ENCODE results near the gene POLR2H. TPM values are rescaled to one million over a fixed set of nuclear protein-coding genes. Genes with fewer than 3 reads are reported as not detected.

Gene POLR2H
- total RNA-seq (2012; rRNA removed): 47.7 and 132 TPM in 2 replicates
- polyA plus RNA-seq (2012; rRNA removed): 103 and 130 TPM in 2 replicates
- polyA plus RNA-seq (2012; cell fraction: cytosol; rRNA removed): 60.8 and 128 TPM in 2 replicates
- 131 and 372 TPM in 2 replicates for polyA plus RNA-seq (2012; cell fraction: nucleus; rRNA removed; ENCODE audit: low replicate concordance)
- Bru-seq, nascent RNA: percentile 70 among the genes with signal in this experiment
- percentile 76 among the genes with signal in this experiment for BruChase-seq, experiment 1, labeled RNA remaining after a 6-hour chase
- percentile 78 among the genes with signal in this experiment for BruChase-seq, experiment 2, labeled RNA remaining after a 2-hour chase
- long read RNA-seq, partial matches to known transcripts: 14 of 25 reads
- long read RNA-seq, other reads (novel, unspliced or antisense): 3 of 25 reads

DNA sequence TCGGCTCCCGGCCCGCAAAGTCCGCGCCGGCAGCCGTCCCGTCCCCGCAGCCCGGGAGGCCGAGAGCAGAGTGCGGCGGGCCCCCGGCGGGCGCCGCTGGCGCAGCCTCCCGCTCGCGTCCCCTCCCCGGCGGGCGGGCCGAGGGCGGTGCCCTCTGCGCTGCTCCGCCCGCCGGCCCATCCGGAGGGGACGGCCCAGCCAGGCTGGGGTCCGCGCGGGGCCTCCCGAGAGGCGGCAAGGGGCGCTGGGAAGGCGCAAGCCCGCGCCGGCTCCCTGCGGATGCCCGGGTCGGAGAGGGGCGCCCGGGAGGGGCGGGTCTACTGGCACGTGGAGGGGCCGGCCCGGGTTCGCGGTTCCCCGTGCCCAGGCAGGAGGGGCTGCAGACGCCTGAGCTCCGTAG is at the start of gene POLR2H, which contains the start of gene CLCN2:
Gene POLR2H, plus strand, starts transcription at position 179 of the 400 bp plus-strand sequence. CDS start 1,783 bp downstream, outside the sequence.
Gene CLCN2, minus strand, starts transcription at position 74 of the 400 bp plus-strand sequence. CDS start 126 bp downstream, outside the sequence.
- Histone ChIP-seq H3K23ac (ENCODE audit: low read depth, low read length) (peak within 1 kb of the TSS; percentile 92), H3K79me1 (ENCODE audit: low read depth in 1 of 2, low read length in 2 of 2) (peaks cover 8 to 44% of the 10 kb centered on the region in 2 experiments), H3K36me3 (ENCODE audit: control insufficient read depth, insufficient read depth, low read length) (peaks cover 9% of the 10 kb centered on the region), H3K4me3 (ENCODE audit: insufficient read depth, low read depth, low read length) (peak within 1 kb of the TSS; percentile 56), H2BK20ac (ENCODE audit: low read depth, low read length) (no peak within 1 kb of the TSS), H2AK9ac (replicated peaks; ENCODE audit: low read depth, low read length, poor library complexity) (peak within 1 kb of the TSS; percentile 96), H4K8ac (ENCODE audit: low read depth in 2 of 2, low read length in 2 of 2) (peak within 1 kb of the TSS; percentile 58 to 74), H3K27me3 (ENCODE audit: control insufficient read depth, insufficient read depth, low read length) (no peaks in the 10 kb centered on the region), H2BK120ac (ENCODE audit: low read depth, low read length) (peak within 1 kb of the TSS; percentile 46), H3K18ac (ENCODE audit: low read depth, low read length) (peak within 1 kb of the TSS; percentile 61), H3K4me1 (ENCODE audit: control insufficient read depth, insufficient read depth, low read length) (peaks cover 7% of the 10 kb centered on the region), H4K20me1 (ENCODE audit: insufficient read depth, low read length) (peaks cover 10% of the 10 kb centered on the region), H2AK5ac (ENCODE audit: low read depth, low read length) (peak within 1 kb of the TSS; percentile 85), H3K27ac (ENCODE audit: insufficient read depth, low read length) (peak within 1 kb of the TSS; percentile 95), H3K4me2 (ENCODE audit: low read depth, low read length) (peak within 1 kb of the TSS; percentile 99), H2AFZ (replicated peaks; ENCODE audit: low read length, poor library complexity) (peak within 1 kb of the TSS; percentile 99), H3K9me1 (ENCODE audit: insufficient read depth, low read length) (peaks cover 10% of the 10 kb centered on the region; the same call in 1 of the 2 replicates), H3K9me3 (ENCODE audit: control insufficient read depth, insufficient read depth, low read length) (no peaks in the 10 kb centered on the region), H3K14ac (replicated peaks; ENCODE audit: low read depth, low read length) (peak within 1 kb of the TSS; percentile 76), H3K9ac (ENCODE audit: low read depth, low read length) (peak within 1 kb of the TSS; percentile 89), H2BK5ac (ENCODE audit: low read depth, low read length, poor library complexity, severe bottlenecking) (peak within 1 kb of the TSS; percentile 93), H3K4ac (ENCODE audit: low read depth, low read length) (peak within 1 kb of the TSS; percentile 86), H4K91ac (ENCODE audit: insufficient read depth, low read depth, low read length) (peak within 1 kb of the TSS; percentile 80), H2BK15ac (ENCODE audit: low read depth, low read length) (no peak within 1 kb of the TSS; the same call in 1 of the 3 replicates), H3K56ac (ENCODE audit: extremely low read depth, insufficient read depth, low read length) (peak within 1 kb of the TSS; percentile 81), H4K5ac (ENCODE audit: low read depth, low read length) (peak within 1 kb of the TSS; percentile 65)
- in situ Hi-C loops (cut with MboI; ENCODE audit: low sequenced_read_pairs) (no loop called here), intact Hi-C loops (cut with micrococcal nuclease) (no loop called here), dilution Hi-C loops (cut with HindIII; ENCODE audit: low sequenced_read_pairs, unreplicated experiment) (loop anchor here (25.0 kb wide), 1 partner anchor 176 kb away; no protein-coding TSS in a partner anchor)
- BruUV-seq (replicated peaks): no TSS peak
- ChIA-PET POLR2A (ENCODE audit: unreplicated experiment) (interaction anchor here (0.6 kb wide), 1 partner anchor 188 kb away, joined by 3 read pairs; no protein-coding TSS in a partner anchor), CTCF (interaction anchor here (1.2 kb wide), 2 partner anchors 72 to 200 kb away, joined by 3 read pairs; partner anchors contain the start of gene EPHB3)
- peak; percentile 72 for ATAC-seq (ENCODE audit: low read depth)
- 0% methylated on average over 30 of the region's 56 CpGs; no CpG with 5 or more reads in 1 of the 2 experiments for WGBS, 2 experiments (ENCODE audit: extremely low coverage in 2 of 2, insufficient read length in 1 of 2)
- DNase-seq: peak; percentile 33
- TF ChIP-seq MXI1 (IDR thresholded peaks at IDR 0.05; ENCODE audit: borderline replicate concordance, low read depth, low read length): peak; percentile 78; the same call in 1 of the 2 replicates
- TF ChIP-seq MAFK (IDR thresholded peaks at IDR 0.05; ENCODE audit: low read depth, low read length): no peak
- TF ChIP-seq CEBPB (IDR thresholded peaks at IDR 0.05; ENCODE audit: low read depth, low read length): no peak
- TF ChIP-seq RAD21 (IDR thresholded peaks at IDR 0.05; ENCODE audit: low read length): no peak
- no peak for TF ChIP-seq RFX5 (IDR thresholded peaks at IDR 0.05; ENCODE audit: low read depth, low read length)
- TF ChIP-seq CHD1 (IDR thresholded peaks at IDR 0.05; ENCODE audit: low read depth, low read length): no peak
- TF ChIP-seq, protein P1, sequence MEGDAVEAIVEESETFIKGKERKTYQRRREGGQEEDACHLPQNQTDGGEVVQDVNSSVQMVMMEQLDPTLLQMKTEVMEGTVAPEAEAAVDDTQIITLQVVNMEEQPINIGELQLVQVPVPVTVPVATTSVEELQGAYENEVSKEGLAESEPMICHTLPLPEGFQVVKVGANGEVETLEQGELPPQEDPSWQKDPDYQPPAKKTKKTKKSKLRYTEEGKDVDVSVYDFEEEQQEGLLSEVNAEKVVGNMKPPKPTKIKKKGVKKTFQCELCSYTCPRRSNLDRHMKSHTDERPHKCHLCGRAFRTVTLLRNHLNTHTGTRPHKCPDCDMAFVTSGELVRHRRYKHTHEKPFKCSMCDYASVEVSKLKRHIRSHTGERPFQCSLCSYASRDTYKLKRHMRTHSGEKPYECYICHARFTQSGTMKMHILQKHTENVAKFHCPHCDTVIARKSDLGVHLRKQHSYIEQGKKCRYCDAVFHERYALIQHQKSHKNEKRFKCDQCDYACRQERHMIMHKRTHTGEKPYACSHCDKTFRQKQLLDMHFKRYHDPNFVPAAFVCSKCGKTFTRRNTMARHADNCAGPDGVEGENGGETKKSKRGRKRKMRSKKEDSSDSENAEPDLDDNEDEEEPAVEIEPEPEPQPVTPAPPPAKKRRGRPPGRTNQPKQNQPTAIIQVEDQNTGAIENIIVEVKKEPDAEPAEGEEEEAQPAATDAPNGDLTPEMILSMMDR (conservative IDR thresholded peaks at IDR 0.05; ENCODE audit: low read depth, low read length): no peak
- TF ChIP-seq, protein P2, sequence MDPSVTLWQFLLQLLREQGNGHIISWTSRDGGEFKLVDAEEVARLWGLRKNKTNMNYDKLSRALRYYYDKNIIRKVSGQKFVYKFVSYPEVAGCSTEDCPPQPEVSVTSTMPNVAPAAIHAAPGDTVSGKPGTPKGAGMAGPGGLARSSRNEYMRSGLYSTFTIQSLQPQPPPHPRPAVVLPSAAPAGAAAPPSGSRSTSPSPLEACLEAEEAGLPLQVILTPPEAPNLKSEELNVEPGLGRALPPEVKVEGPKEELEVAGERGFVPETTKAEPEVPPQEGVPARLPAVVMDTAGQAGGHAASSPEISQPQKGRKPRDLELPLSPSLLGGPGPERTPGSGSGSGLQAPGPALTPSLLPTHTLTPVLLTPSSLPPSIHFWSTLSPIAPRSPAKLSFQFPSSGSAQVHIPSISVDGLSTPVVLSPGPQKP (IDR thresholded peaks at IDR 0.05; ENCODE audit: borderline replicate concordance, low read depth, low read length): no peak
- no peak for TF ChIP-seq NFE2L2 (IDR thresholded peaks at IDR 0.05; ENCODE audit: low read depth, low read length)
- peak; percentile 69; the same call in 1 of the 2 replicates for TF ChIP-seq MAZ (IDR thresholded peaks at IDR 0.05; ENCODE audit: borderline replicate concordance, low read depth, low read length)
- TF ChIP-seq, protein P3, sequence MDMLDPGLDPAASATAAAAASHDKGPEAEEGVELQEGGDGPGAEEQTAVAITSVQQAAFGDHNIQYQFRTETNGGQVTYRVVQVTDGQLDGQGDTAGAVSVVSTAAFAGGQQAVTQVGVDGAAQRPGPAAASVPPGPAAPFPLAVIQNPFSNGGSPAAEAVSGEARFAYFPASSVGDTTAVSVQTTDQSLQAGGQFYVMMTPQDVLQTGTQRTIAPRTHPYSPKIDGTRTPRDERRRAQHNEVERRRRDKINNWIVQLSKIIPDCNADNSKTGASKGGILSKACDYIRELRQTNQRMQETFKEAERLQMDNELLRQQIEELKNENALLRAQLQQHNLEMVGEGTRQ (IDR thresholded peaks at IDR 0.05; ENCODE audit: low read depth, low read length): no peak
- TF ChIP-seq SMC3 (IDR thresholded peaks at IDR 0.05; ENCODE audit: low read depth, low read length): no peak
- TF ChIP-seq POLR2A (IDR thresholded peaks at IDR 0.05; ENCODE audit: low read depth, low read length): no peak; the same call in 1 of the 2 replicates

Data from IMR-90 (cell line).